HG03342 (cell line): ENCODE results near the gene PIK3CD.

Experiments used
- ATAC-seq: cut with Tn5 transposase; IDR thresholded peaks from one replicate; pipeline ENCODE4 v1.9.1; 2021; ENCODE audit warnings: mild to moderate bottlenecking, moderate library complexity; ENCODE audit not compliant: unreplicated experiment

Gene PIK3CD

GRCh38 chr1:9763914-9764313 is 112.4 kb downstream of the PIK3CD start:
- ATAC-seq = no peak

GRCh38 chr1:9764550-9764949 is 113.0 kb downstream of the PIK3CD start:
- ATAC-seq = no peak

- no peak for ATAC-seq
These were observed 115.4 kb downstream of the PIK3CD start for GRCh38 chr1:9766759-9767442.

GRCh38 chr1:9767964-9768668 is 116.6 kb downstream of the PIK3CD start:
- no peak for ATAC-seq

GRCh38 chr1:9768983-9769382 is 117.5 kb downstream of the PIK3CD start:
- ATAC-seq = no peak

- ATAC-seq = no peak
These were observed 118.8 kb downstream of the PIK3CD start for GRCh38 chr1:9770298-9770697.

- no peak for ATAC-seq
These were observed 123.5 kb downstream of the PIK3CD start for GRCh38 chr1:9774712-9775679.

- no peak for ATAC-seq
These were observed 125.2 kb downstream of the PIK3CD start for GRCh38 chr1:9776685-9777084.
